H7 (cell line): ENCODE results near the gene FKBP7. TPM values are rescaled to one million over a fixed set of nuclear protein-coding genes. Genes with fewer than 3 reads are reported as not detected.
"Not testable (repeated sequence)": the region's sequence is repeated elsewhere in the genome, so short reads cannot be mapped to it uniquely, and the experiment has no call there.

Source experiments
- DNase-seq: peaks from one replicate; pipeline ENCODE4 v3.0.0; 2012
- H3K27me3 ChIP-seq: 2 replicates; pipeline ENCODE4 v1.6.0; 2011; ENCODE audit warnings: mild to moderate bottlenecking, low read length; ENCODE audit not compliant: control insufficient read depth, insufficient read depth
- H3K36me3 ChIP-seq: replicated peaks from 2 replicates; pipeline ENCODE4 v1.5.1; 2011; ENCODE audit warnings: low read length; ENCODE audit not compliant: control insufficient read depth, insufficient read depth
- H3K4me3 ChIP-seq: 2 replicates; pipeline ENCODE4 v1.5.1; 2011; ENCODE audit warnings: low read depth, mild to moderate bottlenecking, control low read depth, low read length, moderate library complexity; ENCODE audit not compliant: insufficient read depth
- total RNA-seq: library from RNA; depleted of rRNA; stranded (reverse); fragments of >200 nt; shearing (Covaris generic); gene quantifications from 2 replicates; pipeline ENCODE4 v1.2.3, GENCODE V29; 2014

The FKBP7 gene
- total RNA-seq, 1 experiment from 2014 or later: 5.2 TPM

DNA sequence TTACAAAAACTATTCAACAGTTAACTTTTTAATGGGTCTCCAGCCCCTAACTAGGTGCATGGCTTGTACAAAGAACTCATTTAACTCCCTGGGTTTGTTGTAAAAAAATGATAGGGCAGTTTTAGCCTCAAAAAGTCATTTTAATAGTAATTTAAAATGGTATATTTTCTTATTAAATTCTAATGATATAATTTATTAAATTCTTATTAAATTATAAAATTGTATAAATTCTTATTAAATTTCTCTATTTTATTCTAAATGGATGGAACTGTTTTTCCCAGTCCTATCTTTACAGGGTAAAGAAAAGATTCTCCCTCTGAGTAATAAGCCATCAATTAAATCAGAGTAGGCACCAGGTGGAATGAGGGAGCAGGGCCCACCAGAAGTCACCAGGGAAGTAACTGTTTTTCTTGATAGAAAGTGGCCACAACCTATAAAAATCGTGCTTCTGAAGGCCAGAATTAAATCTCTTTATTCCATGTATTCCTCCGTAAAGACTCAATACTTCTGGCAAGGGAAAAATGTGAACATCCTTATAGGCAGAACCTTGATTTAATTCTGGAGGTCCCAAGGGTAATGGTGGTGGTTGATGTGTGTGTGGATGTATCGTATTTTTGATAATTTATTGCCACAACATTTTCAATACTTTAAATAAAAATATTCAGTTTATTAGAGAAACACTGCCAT is 814 bp downstream of the FKBP7 start:
- no peak for DNase-seq
- H3K27me3 ChIP-seq: no peaks in the 10 kb centered on the region
- peak overlapping the region; percentile 77 for H3K4me3 ChIP-seq
- no peaks in the 10 kb centered on the region for H3K36me3 ChIP-seq

- H3K27me3 ChIP-seq: no peaks in the 10 kb centered on the region
- H3K36me3 ChIP-seq: no peaks in the 10 kb centered on the region
- no peak overlapping the region for H3K4me3 ChIP-seq
- no peak for DNase-seq
These were observed 1.9 kb downstream of the FKBP7 start for GRCh38 chr2:178476477-178476876.

DNA sequence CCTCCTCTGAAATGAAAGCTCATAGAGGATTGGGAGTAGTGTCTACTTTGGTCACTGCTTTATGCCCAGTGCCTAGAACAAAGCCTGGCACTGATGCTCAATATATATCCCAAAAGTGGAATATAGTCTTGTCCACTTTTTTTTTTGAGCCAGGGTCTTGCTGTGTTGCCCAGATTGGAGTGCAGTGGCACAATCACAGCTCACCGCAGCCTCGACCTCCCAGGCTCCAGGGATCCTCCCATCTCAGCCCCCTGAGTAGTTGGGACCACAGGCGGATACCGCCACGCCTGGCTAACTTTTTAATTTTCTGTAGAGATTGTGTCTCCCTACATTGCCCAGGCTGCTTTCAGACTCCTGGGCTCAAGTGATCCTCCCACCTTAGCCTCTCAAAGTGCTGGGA is 3.8 kb downstream of the FKBP7 start:
- H3K27me3 ChIP-seq: no peaks in the 10 kb centered on the region
- H3K4me3 ChIP-seq: no peak overlapping the region
- no peak for DNase-seq
- H3K36me3 ChIP-seq: no peaks in the 10 kb centered on the region

- no peak for DNase-seq
- no peaks in the 10 kb centered on the region for H3K27me3 ChIP-seq
- H3K4me3 ChIP-seq: no peak overlapping the region
- no peaks in the 10 kb centered on the region for H3K36me3 ChIP-seq
These were observed 4.5 kb downstream of the FKBP7 start for GRCh38 chr2:178473931-178474330.

GRCh38 chr2:178473373-178473772 is 5.0 kb downstream of the FKBP7 start:
- DNase-seq: no peak
- Histone ChIP-seq H3K36me3 (no peaks in the 10 kb centered on the region), H3K4me3 (no peak overlapping the region), H3K27me3 (no peaks in the 10 kb centered on the region)

- not testable (repeated sequence) for H3K36me3 ChIP-seq, H3K27me3 ChIP-seq, H3K4me3 ChIP-seq, DNase-seq
These were observed 7.1 kb downstream of the FKBP7 start for GRCh38 chr2:178471313-178471712.

DNA sequence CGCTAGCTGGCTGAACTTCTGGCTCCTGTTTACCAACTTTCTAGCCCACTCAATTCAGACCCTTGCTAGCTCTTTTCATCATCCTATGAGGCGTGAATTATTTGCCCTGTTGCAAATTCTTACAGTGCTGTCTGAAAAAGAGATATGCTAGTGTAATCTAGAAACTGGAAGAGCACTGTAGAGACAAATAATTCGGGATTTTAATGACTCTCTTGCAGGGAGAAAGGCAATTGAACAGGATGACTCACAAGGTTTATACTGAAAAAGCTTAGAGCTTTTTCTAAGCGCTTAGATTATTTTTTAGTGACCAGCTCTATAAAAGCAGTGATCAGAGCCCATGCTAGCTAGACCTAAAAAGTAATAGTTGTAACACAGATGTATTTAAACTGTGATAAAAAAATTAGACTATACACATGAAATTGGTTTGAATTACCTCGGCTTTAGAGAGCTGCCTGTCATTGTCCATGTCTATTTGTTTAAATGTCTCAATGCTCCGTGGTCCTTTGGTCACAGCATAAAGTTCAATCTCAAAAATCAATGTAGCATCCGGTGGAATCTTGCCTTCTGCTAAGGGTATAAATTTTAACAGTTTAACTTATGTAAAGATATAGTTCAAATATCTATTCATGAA is 9.1 kb downstream of the FKBP7 start:
- no peaks in the 10 kb centered on the region for H3K36me3 ChIP-seq
- no peak for DNase-seq
- H3K4me3 ChIP-seq: no peak overlapping the region
- H3K27me3 ChIP-seq: no peaks in the 10 kb centered on the region

DNA sequence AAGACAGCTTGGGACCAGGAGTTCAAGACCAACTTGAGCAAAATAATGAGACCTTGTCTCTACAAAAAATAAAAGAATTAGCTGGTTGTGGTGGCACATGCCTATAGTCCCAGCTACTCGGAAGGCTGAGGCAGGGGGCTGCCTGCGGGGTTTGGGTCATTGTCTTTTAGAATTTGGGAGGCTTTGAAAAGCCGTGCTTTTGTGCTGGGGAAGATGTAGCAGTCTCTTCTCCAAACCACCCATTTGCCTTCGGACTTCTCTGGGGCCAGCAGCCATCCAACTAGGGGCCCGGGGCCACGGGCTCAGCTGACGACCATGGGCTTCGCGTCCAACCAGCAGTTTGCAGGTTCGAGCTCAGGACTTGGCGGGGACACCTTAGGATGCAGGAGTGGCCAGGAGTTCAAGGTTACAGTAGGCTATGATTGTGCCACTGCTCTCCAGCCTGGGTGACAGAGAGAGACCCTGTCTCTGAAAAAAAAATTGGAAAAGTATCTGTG is 21.0 kb downstream of the FKBP7 start:
- Histone ChIP-seq H3K36me3 (no peaks in the 10 kb centered on the region), H3K4me3 (no peak overlapping the region), H3K27me3 (no peaks in the 10 kb centered on the region)
- peak; percentile 23 for DNase-seq

DNA sequence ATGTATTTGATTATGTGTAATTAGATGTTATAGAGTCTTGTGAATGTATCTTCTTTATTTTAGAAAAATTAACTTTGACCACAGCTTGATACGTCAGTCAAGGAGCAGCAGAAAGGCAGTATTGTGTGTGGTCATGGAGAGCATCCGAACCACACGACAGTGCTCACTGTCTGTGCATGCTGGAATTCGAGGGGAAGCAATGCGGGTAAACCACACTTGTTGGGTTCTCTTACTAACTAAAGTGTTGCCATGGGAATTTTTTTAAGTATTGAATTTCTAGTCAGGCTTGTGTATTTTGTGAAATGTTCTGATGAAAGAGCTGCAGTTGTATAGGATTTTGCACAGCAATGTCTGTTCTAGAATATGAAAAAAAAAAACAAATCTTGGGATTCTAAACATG is 22.5 kb downstream of the FKBP7 start:
- DNase-seq: no peak
- Histone ChIP-seq H3K4me3 (no peak overlapping the region), H3K36me3 (no peaks in the 10 kb centered on the region), H3K27me3 (no peaks in the 10 kb centered on the region)

DNA sequence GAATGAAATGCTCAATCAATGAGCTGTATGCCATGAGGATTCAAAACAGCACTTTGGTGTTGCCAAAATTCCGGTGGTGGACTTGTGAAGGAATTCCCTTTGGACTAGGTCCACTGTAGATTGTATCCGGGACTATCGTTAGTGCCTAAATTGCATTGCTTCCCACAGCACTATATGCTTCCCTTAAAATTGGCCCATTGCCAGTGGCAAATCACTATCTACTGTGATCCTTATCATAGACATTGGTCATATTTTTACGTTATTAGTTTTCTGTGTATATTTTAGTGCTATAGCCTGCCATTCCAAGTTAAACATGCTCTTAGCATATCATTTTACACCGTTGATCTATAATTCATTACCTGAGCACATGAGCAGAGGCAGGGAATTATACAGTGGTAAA is 25.5 kb downstream of the FKBP7 start:
- peaks cover 5% of the 10 kb centered on the region for H3K36me3 ChIP-seq
- H3K4me3 ChIP-seq: no peak overlapping the region
- no peak for DNase-seq
- H3K27me3 ChIP-seq: no peaks in the 10 kb centered on the region

- Histone ChIP-seq H3K36me3 (peaks cover 8% of the 10 kb centered on the region), H3K4me3 (no peak overlapping the region), H3K27me3 (no peaks in the 10 kb centered on the region)
- no peak for DNase-seq
These were observed 26.1 kb downstream of the FKBP7 start for GRCh38 chr2:178452334-178452733.

GRCh38 chr2:178450774-178451525 is 27.4 kb downstream of the FKBP7 start, which contains the start of the genes PJVK and PRKRA:
PJVK (plus strand) TSS chr2:178451378; CDS start chr2:178453410, 2,032 bp downstream.
PRKRA (minus strand) TSS chr2:178451175; CDS start chr2:178451030, 145 bp downstream.
- Histone ChIP-seq H3K4me3 (peak within 1 kb of the TSS; percentile 98), H3K36me3 (peaks cover 13% of the 10 kb centered on the region), H3K27me3 (no peaks in the 10 kb centered on the region)
- DNase-seq: peak; percentile 97

- peak overlapping the region; percentile 98 for H3K4me3 ChIP-seq
- no peaks in the 10 kb centered on the region for H3K27me3 ChIP-seq
- peaks cover 13% of the 10 kb centered on the region for H3K36me3 ChIP-seq
- DNase-seq: no peak
These were observed 28.0 kb downstream of the FKBP7 start for GRCh38 chr2:178450524-178450773.

DNA sequence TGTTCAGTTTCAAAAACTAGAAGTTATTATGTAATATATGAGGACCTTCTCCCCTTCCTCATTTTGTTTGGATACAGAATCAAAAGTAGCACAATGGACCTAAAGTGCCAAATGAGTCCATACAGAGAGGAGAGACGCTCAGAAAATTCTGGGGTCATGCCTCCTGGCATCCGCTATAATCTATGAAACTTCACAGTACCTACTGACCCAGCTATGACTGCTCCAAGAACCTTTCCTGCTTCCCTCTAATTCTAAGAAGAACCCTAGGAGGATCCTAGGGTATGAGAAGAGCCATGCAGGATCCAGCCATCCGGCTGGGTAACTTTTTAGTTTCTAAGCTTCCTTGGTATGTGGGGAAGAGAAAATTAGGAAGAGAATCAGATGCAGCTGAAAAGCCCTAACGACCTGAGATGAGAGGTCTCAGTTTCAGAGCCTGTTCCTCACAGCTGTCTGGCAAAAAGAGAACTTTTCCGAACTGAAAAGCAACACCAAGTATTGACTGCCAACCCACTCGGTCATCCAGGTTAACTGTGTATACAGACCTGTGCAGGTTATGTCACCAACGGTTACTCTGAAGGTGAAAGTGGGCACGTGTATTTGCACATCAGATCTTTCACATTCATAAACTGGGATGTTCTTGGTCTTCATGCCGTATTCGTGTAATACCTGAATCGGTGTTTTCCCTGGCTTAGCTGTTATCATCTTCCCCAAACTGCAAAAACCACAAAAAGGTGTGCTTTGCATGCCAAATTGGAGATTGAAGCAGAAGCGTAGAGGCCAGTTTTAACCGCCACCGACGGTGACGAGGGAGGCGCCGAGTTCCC is 28.5 kb downstream of the FKBP7 start:
- H3K27me3 ChIP-seq: no peaks in the 10 kb centered on the region
- no peak for DNase-seq
- H3K36me3 ChIP-seq: peaks cover 13% of the 10 kb centered on the region
- H3K4me3 ChIP-seq: peak overlapping the region; percentile 98
